GM12865 (cell line): ENCODE results near the gene HCN3.

ENCODE experiments used
- DNase-seq: peaks from one replicate; pipeline ENCODE4 v3.0.0; 2010; ENCODE audit warnings: low read depth
- H3K4me3 ChIP-seq: 2 replicates; pipeline ENCODE4 v1.5.1; 2011; ENCODE audit warnings: mild to moderate bottlenecking, low read depth, low read length, control low read depth
- CTCF ChIP-seq: IDR thresholded peaks from 2 replicates; pipeline ENCODE4 v1.5.1; 2011; ENCODE audit warnings: low read length, control low read depth, low read depth, inconsistent platforms; ENCODE audit not compliant: insufficient read depth; ENCODE audit errors: missing control alignments

Gene HCN3

GRCh38 chr1:155323729-155324036 lies 46.4 kb downstream of the HCN3 start:
- H3K4me3 ChIP-seq = peak overlapping the region; percentile 86
- TF ChIP-seq CTCF = no peak
- peak; percentile 93 for DNase-seq

- H3K4me3 ChIP-seq = peak overlapping the region; percentile 86
- TF ChIP-seq CTCF = no peak
- DNase-seq = peak; percentile 95
Measured at GRCh38 chr1:155324037-155324716, 46.9 kb downstream of the HCN3 start.

- peak; percentile 31 for TF ChIP-seq CTCF
- H3K4me3 ChIP-seq = peak overlapping the region; percentile 86
- no peak for DNase-seq
Measured at GRCh38 chr1:155324717-155325602, 47.7 kb downstream of the HCN3 start.

GRCh38 chr1:155325603-155325893 lies 48.3 kb downstream of the HCN3 start:
- no peak for DNase-seq

GRCh38 chr1:155326020-155326526 lies 48.8 kb downstream of the HCN3 start:
- TF ChIP-seq CTCF = no peak
- no peak overlapping the region for H3K4me3 ChIP-seq
- no peak for DNase-seq

More at GRCh38 chr1:155325603-155325893, 48.3 kb downstream of the HCN3 start:
- no peak for TF ChIP-seq CTCF
- H3K4me3 ChIP-seq = no peak overlapping the region

GRCh38 chr1:155326631-155327037 lies 49.4 kb downstream of the HCN3 start:
- no peak for TF ChIP-seq CTCF
- DNase-seq = no peak
- no peak overlapping the region for H3K4me3 ChIP-seq
